Left ventricle myocardium inferior (tissue), 1 donor: Measurements from ENCODE around the gene NKX2-4. TPM values are rescaled to one million over a fixed set of nuclear protein-coding genes. Genes with fewer than 3 reads are reported as not detected.
"Not testable (repeated sequence)": the region's sequence is repeated elsewhere in the genome, so short reads cannot be mapped to it uniquely, and the experiment has no call there.

Experiments used
- DNase-seq: peaks from one replicate; pipeline ENCODE4 v3.0.0-alpha.2; 2020
- H3K27ac ChIP-seq: fragments of 200-600 bp; replicated peaks from 2 replicates; pipeline ENCODE4 v1.8.0; 2021
- H3K27me3 ChIP-seq: fragments of 200-600 bp; 2 replicates; pipeline ENCODE4 v1.8.0; 2021; ENCODE audit warnings: low read depth
- H3K36me3 ChIP-seq: fragments of 200-600 bp; 2 replicates; pipeline ENCODE4 v1.8.0; 2021
- H3K4me1 ChIP-seq: fragments of 200-600 bp; 2 replicates; pipeline ENCODE4 v1.8.0; 2021
- H3K4me3 ChIP-seq: fragments of 200-600 bp; 2 replicates; pipeline ENCODE4 v1.8.0; 2021; ENCODE audit warnings: mild to moderate bottlenecking, moderate library complexity
- H3K9me3 ChIP-seq: fragments of 200-600 bp; replicated peaks from 2 replicates; pipeline ENCODE4 v1.8.0; 2021
- intact Hi-C: fragments of 100-400 bp; cut with micrococcal nuclease; formaldehyde crosslinking; loops from one replicate; pipeline ENCODE4 v1.11.0; 2022
- total RNA-seq: library from RNA; stranded (reverse); fragmentation: NEBNext Ultra II Directional; extraction: Animal tissue kit (Norgen Biotek cat#: 25700); gene quantifications from one replicate; pipeline ENCODE4 v1.2.1, GENCODE V29; 2021
- TF ChIP-seq, protein P1 (sequence below): fragments of 200-600 bp; IDR thresholded peaks from 2 replicates; pipeline ENCODE4 v1.8.0; 2021; ENCODE audit warnings: antibody characterized with exemption, mild to moderate bottlenecking, borderline replicate concordance
- donor health status: DM: no; HTN: yes; CAD: no; lungs with severe emphysema.

NKX2-4 gene
- total RNA-seq, 1 donor from 2014 or later, result not detected

DNA sequence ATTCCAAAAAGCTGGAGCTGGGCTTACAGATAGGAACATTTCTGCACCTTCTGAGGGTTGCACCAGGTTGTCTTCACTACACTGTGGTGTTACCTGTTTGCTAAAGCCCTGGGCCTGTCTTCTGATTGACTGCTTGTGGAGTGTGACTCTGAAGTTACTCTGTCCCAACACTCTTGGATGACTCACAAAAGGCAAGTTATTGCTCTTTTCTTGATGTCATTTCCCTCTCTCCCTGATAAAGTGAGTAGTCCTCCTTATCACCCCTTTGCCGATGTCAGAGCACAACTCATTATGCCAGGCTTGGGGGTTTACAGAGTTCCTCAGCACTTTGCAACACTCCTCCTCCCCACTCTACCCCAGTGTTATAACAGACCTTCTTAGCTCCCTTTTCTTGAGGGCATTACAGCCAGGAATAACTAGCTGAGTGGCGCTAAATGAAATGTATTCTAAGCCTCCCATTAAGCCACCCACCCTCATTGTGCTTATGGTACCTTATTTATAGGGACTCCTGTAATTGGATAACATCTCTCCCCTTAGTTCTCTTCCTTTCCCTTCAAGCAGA lies 36.1 kb upstream of the NKX2-4 start:
- no peaks in the 10 kb centered on the region for H3K4me1 ChIP-seq
- DNase-seq, result no peak
- no peak overlapping the region for H3K4me3 ChIP-seq
- no peaks in the 10 kb centered on the region for H3K36me3 ChIP-seq
- intact Hi-C loops, result no loop called here
- no peaks in the 10 kb centered on the region for H3K9me3 ChIP-seq
- peaks cover 60% of the 10 kb centered on the region for H3K27me3 ChIP-seq
- no peak overlapping the region for H3K27ac ChIP-seq
- TF ChIP-seq, protein P1, sequence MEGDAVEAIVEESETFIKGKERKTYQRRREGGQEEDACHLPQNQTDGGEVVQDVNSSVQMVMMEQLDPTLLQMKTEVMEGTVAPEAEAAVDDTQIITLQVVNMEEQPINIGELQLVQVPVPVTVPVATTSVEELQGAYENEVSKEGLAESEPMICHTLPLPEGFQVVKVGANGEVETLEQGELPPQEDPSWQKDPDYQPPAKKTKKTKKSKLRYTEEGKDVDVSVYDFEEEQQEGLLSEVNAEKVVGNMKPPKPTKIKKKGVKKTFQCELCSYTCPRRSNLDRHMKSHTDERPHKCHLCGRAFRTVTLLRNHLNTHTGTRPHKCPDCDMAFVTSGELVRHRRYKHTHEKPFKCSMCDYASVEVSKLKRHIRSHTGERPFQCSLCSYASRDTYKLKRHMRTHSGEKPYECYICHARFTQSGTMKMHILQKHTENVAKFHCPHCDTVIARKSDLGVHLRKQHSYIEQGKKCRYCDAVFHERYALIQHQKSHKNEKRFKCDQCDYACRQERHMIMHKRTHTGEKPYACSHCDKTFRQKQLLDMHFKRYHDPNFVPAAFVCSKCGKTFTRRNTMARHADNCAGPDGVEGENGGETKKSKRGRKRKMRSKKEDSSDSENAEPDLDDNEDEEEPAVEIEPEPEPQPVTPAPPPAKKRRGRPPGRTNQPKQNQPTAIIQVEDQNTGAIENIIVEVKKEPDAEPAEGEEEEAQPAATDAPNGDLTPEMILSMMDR, result no peak

DNA sequence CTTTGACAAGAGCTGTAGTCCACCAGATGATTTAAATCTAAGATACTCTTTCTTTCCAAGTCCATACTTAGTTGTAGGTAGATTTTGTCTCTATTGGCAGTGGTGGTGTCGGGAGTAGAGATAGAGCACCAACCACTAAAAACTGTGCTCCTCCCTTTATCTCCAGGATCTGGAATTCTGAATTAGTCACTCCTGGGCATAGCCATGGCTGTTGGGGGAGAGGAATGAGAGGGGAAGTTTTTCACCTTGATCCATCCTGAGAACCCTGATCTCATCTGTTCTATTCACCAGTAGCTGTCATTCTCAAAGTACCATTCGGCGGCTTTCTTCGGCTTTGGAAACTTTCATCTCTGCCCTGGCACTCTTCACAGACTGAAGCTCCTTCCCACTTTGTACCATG lies 35.6 kb upstream of the NKX2-4 start:
- no peak overlapping the region for H3K27ac ChIP-seq
- no peaks in the 10 kb centered on the region for H3K4me1 ChIP-seq
- no peak for DNase-seq
- intact Hi-C loops, result no loop called here
- no peaks in the 10 kb centered on the region for H3K36me3 ChIP-seq
- H3K9me3 ChIP-seq, result no peaks in the 10 kb centered on the region
- TF ChIP-seq, protein P1, result no peak
- peaks cover 60% of the 10 kb centered on the region for H3K27me3 ChIP-seq
- no peak overlapping the region for H3K4me3 ChIP-seq

DNA sequence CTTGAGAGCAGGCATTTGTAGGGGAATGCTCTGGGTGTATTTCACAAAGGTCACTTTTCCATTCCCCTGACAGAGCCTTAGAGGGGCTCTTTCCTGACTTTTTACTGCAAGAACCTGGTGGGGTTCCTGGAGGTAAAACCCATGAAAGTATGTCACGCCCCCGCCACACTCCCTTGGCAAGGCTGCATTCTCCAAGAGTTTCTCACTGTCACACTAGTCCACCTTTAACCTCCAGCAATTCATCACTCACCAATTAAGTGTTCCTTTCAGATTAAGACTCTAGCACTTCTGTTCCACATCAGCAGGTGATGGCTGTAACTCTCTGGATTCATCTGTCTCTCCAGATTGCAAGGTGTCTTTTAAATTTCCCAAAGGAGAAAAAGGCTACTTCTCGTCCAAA lies 32.7 kb upstream of the NKX2-4 start:
- Histone ChIP-seq H3K27ac (no peak overlapping the region), H3K9me3 (peaks cover 22% of the 10 kb centered on the region), H3K4me3 (no peak overlapping the region), H3K36me3 (no peaks in the 10 kb centered on the region), H3K27me3 (peaks cover 47% of the 10 kb centered on the region), H3K4me1 (no peaks in the 10 kb centered on the region)
- TF ChIP-seq, protein P1, result no peak
- DNase-seq, result no peak
- intact Hi-C loops, result no loop called here

DNA sequence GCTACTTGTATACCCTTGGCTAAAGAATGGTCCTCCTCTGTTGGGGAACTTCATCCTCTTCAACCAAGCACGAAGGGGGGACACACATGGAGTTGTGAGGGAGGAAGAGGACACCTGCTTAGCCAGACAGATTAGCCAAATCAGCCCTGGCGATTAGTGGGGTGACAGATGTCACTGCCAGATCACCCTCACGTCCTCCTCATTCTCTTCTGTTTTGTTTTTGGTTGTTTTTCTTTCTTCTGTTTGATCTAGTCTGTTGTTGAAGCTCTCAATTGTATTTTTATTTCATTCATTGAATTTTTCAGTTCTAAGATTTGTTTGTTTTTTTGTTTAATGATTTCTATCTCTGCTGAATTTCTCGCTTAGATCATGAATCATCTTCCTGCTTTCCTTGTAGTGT lies 27.5 kb upstream of the NKX2-4 start:
- H3K27me3 ChIP-seq, result peaks cover 16% of the 10 kb centered on the region
- TF ChIP-seq, protein P1, result no peak
- no peak for DNase-seq
- intact Hi-C loops, result no loop called here
- no peaks in the 10 kb centered on the region for H3K4me1 ChIP-seq
- H3K4me3 ChIP-seq, result no peak overlapping the region
- no peak overlapping the region for H3K27ac ChIP-seq
- no peaks in the 10 kb centered on the region for H3K36me3 ChIP-seq
- H3K9me3 ChIP-seq, result peaks cover 69% of the 10 kb centered on the region

DNA sequence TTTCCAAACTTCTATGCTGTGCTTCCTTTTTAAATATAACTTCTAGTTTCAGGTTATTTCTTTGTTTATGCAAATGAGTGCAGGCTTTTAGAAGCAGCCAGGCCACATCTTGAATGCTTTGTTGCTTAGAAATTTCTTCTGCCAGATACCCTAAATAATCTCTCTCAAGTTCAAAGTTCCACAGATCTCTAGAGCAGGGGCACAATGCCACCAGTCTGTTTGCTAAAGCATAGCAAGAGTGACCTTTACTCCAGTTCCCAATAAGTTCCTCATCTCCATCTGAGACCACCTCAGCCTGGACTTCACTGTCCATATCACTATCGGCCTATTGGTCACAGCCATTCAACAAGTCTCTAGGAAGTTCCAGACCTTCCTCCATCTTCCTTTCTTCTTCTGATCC lies 26.4 kb upstream of the NKX2-4 start:
- peaks cover 79% of the 10 kb centered on the region for H3K9me3 ChIP-seq
- H3K4me1 ChIP-seq, H3K27me3 ChIP-seq, H3K4me3 ChIP-seq, H3K27ac ChIP-seq, intact Hi-C loops, H3K36me3 ChIP-seq, DNase-seq: not testable (repeated sequence)

DNA sequence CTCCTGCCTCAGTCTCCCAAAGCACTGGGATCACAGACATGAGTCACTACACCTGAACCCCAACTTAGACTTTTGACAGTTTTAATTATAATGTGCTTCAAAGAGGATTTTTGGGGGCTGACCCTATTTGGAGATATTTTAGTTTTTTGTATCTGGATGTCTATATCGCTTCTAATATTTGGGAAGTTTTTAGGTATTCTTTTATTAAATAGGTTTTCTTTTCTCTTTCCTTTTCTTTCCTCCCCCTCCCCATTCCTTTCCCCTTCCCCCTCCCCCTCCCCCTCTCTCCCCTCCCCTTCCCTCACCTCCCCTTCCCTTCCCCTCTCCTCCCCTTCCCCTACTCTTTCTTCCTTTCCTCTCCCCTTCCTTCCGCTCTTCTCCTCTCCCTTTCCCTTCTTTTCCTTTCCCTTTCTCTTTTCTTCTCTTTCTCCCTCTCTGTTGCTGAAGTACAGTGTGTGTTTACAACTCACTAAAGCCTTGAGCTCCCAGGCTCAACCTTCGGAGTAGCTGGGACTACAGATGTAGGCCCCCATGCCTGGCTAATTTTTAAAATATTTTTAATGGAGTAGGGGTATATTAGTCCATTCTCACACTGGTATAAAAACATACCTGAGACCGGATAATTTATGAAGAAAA lies 24.4 kb upstream of the NKX2-4 start:
- no peaks in the 10 kb centered on the region for H3K36me3 ChIP-seq
- intact Hi-C loops, result no loop called here
- H3K9me3 ChIP-seq, result peaks cover 88% of the 10 kb centered on the region
- H3K27ac ChIP-seq, result no peak overlapping the region
- H3K4me3 ChIP-seq, result no peak overlapping the region
- no peak for DNase-seq
- no peaks in the 10 kb centered on the region for H3K4me1 ChIP-seq
- H3K27me3 ChIP-seq, result peaks cover 12% of the 10 kb centered on the region
- TF ChIP-seq, protein P1, result no peak

DNA sequence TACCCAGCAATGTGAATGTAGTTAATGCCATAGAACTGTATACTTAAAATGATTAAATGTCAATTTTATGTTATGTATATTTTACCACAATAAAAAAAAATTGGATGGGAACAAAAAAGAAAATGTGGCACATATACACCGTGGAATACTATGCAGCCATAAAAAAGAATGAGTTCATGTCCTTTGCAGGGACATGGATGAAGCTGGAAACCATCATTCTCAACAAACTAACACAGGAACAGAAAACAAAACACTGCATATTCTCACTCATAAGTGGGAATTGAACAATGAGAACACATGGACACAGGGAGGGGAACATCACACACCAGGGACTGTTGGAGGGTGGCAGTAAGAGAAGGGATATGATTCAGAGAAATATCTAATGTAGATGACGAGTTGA lies 21.8 kb upstream of the NKX2-4 start:
- intact Hi-C loops, DNase-seq, H3K4me1 ChIP-seq, H3K36me3 ChIP-seq, H3K27ac ChIP-seq, H3K4me3 ChIP-seq: not testable (repeated sequence)
- Histone ChIP-seq H3K9me3 (peaks cover 68% of the 10 kb centered on the region), H3K27me3 (peaks cover 32% of the 10 kb centered on the region)

DNA sequence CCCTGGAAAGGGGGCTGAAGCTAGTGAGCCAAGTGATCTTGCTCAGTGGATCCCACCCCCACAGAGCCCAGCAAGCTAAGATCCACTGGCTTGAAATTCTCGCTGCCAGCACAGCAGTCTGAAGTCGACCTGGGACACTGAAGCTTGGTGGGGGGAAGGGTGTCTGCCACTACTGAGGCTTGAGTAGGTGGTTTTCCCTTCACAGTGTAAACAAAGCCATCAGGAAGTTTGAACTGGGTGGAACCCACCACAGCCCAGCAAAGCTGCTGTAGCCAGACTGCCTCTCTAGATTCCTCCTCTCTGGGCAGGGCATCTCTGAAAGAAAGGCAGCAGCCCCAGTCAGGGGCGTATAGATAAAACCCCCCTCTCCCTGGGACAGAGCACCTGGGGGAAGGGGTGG lies 16.7 kb upstream of the NKX2-4 start:
- H3K4me3 ChIP-seq, intact Hi-C loops, H3K27ac ChIP-seq, H3K4me1 ChIP-seq, DNase-seq, H3K36me3 ChIP-seq: not testable (repeated sequence)
- H3K27me3 ChIP-seq, result peaks cover 69% of the 10 kb centered on the region
- H3K9me3 ChIP-seq, result peaks cover 47% of the 10 kb centered on the region
